SK-N-SH treated with all-trans-retinoic acid at 6 μM for 48 hours (cell line): ENCODE results near the gene CYP26A1.
"Not testable (repeated sequence)": the region's sequence is repeated elsewhere in the genome, so short reads cannot be mapped to it uniquely, and the experiment has no call there.

ENCODE experiments used
- ATAC-seq: fragments of 200-7000 bp; cut with Tn5 transposase; 3 replicates; pipeline ENCODE4 v1.9.1; 2020; ENCODE audit warnings: mild to moderate bottlenecking, moderate library complexity
- ARNTL ChIP-seq: fragments of 450-650 bp; formaldehyde crosslinking; IDR thresholded peaks from 2 replicates; pipeline ENCODE4 v1.5.0; 2020; ENCODE audit warnings: low read depth, mild to moderate bottlenecking, moderate library complexity, borderline replicate concordance
- BACH2 ChIP-seq: fragments of 250-450 bp; sonication (Bioruptor Pico); IDR thresholded peaks from 2 replicates; pipeline ENCODE4 v1.9.0; 2021; ENCODE audit warnings: mild to moderate bottlenecking, borderline replicate concordance
- CREB5 ChIP-seq: fragments of 250-450 bp; sonication (Bioruptor Pico); IDR thresholded peaks from 2 replicates; pipeline ENCODE4 v1.5.1; 2020; ENCODE audit warnings: low read depth, mild to moderate bottlenecking, moderate library complexity
- CSDC2 ChIP-seq: fragments of 250-450 bp; sonication (Bioruptor Pico); IDR thresholded peaks from 2 replicates; pipeline ENCODE4 v1.5.0; 2020; ENCODE audit warnings: mild to moderate bottlenecking, moderate library complexity
- CSRNP3 ChIP-seq: fragments of 250-450 bp; sonication (Bioruptor Pico); IDR thresholded peaks from 2 replicates; pipeline ENCODE4 v1.5.1; 2021; ENCODE audit warnings: mild to moderate bottlenecking, moderate library complexity
- ESRRG ChIP-seq: fragments of 250-450 bp; sonication (Bioruptor Pico); IDR thresholded peaks from 2 replicates; pipeline ENCODE4 v1.6.1; 2021; ENCODE audit warnings: mild to moderate bottlenecking
- GLIS3 ChIP-seq: fragments of 250-450 bp; sonication (Bioruptor Pico); IDR thresholded peaks from 2 replicates; pipeline ENCODE4 v1.5.0; 2020; ENCODE audit warnings: mild to moderate bottlenecking, moderate library complexity
- ISL1 ChIP-seq: fragments of 250-450 bp; sonication (Bioruptor Pico); IDR thresholded peaks from 2 replicates; pipeline ENCODE4 v2.1.2; 2022; ENCODE audit warnings: mild to moderate bottlenecking, moderate library complexity
- OSR1 ChIP-seq: fragments of 250-450 bp; sonication (Bioruptor Pico); IDR thresholded peaks from 2 replicates; pipeline ENCODE4 v1.8.0; 2022; ENCODE audit warnings: moderate library complexity, mild to moderate bottlenecking, inconsistent platforms
- POU6F1 ChIP-seq: fragments of 250-450 bp; sonication (Bioruptor Pico); IDR thresholded peaks from 2 replicates; pipeline ENCODE4 v1.8.0; 2021; ENCODE audit warnings: low read depth, mild to moderate bottlenecking, moderate library complexity, borderline replicate concordance
- PPARA ChIP-seq: fragments of 250-450 bp; sonication (Bioruptor Pico); IDR thresholded peaks from 2 replicates; pipeline ENCODE4 v1.5.0; 2020; ENCODE audit warnings: mild to moderate bottlenecking, borderline replicate concordance
- RARB ChIP-seq: fragments of 250-450 bp; sonication (Bioruptor Pico); IDR thresholded peaks from 2 replicates; pipeline ENCODE4 v1.8.0; 2021; ENCODE audit warnings: mild to moderate bottlenecking, moderate library complexity
- SNAI2 ChIP-seq: fragments of 250-450 bp; sonication (Bioruptor Pico); IDR thresholded peaks from 2 replicates; pipeline ENCODE4 v1.5.0; 2020; ENCODE audit warnings: mild to moderate bottlenecking, moderate library complexity
- TCF4 ChIP-seq: fragments of 250-450 bp; sonication (Bioruptor Pico); IDR thresholded peaks from 2 replicates; pipeline ENCODE4 v1.8.0; 2021; ENCODE audit warnings: mild to moderate bottlenecking, moderate library complexity, borderline replicate concordance
- TOX ChIP-seq: fragments of 250-450 bp; sonication (Bioruptor Pico); IDR thresholded peaks from 2 replicates; pipeline ENCODE4 v1.8.0; 2021; ENCODE audit warnings: mild to moderate bottlenecking, moderate library complexity, borderline replicate concordance
- TSHZ2 ChIP-seq: fragments of 250-450 bp; sonication (Bioruptor Pico); IDR thresholded peaks from 2 replicates; pipeline ENCODE4 v1.5.0; 2020; ENCODE audit warnings: mild to moderate bottlenecking, moderate library complexity
- ZFP3 ChIP-seq: fragments of 250-450 bp; sonication (Bioruptor Pico); IDR thresholded peaks from 2 replicates; pipeline ENCODE4 v1.5.0; 2020; ENCODE audit warnings: mild to moderate bottlenecking, moderate library complexity
- ZFP30 ChIP-seq: fragments of 450-650 bp; formaldehyde crosslinking; IDR thresholded peaks from 2 replicates; pipeline ENCODE4 v1.5.0; 2022; ENCODE audit warnings: mild to moderate bottlenecking, moderate library complexity
- ZNF565 ChIP-seq: fragments of 450-650 bp; formaldehyde crosslinking; conservative IDR thresholded peaks from 2 replicates; pipeline ENCODE4 v1.5.0; 2020; ENCODE audit warnings: low read depth, mild to moderate bottlenecking, moderate library complexity
- ZNF70 ChIP-seq: fragments of 450-650 bp; formaldehyde crosslinking; IDR thresholded peaks from 2 replicates; pipeline ENCODE4 v1.5.0; 2020; ENCODE audit warnings: mild to moderate bottlenecking, moderate library complexity
- ZNF8 ChIP-seq: fragments of 450-650 bp; formaldehyde crosslinking; IDR thresholded peaks from 2 replicates; pipeline ENCODE4 v1.5.0; 2020; ENCODE audit warnings: mild to moderate bottlenecking, moderate library complexity
- TF ChIP-seq, protein P1 (sequence below): fragments of 250-450 bp; sonication (Bioruptor Pico); IDR thresholded peaks from 2 replicates; pipeline ENCODE4 v1.8.0; 2020; ENCODE audit warnings: mild to moderate bottlenecking, moderate library complexity, borderline replicate concordance

Gene CYP26A1

DNA sequence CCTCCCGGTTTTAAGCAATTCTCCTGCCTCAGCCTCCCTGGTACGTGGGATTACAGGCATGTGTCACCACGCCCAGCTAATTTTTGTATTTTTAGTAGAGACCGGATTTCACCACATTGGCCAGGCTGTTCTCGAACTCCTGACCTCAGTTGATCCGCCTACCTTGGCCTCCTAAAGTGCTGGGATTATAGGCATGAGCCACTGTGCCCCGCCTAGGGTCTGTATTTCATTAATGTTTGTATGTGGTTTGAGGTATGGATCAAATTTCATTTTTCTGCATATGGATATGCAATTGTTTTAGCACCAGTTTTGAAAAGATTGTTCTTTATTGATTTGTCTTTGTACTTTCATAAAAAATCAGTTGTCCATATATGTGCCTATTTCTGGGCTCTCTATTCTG lies 26.0 kb downstream of the CYP26A1 start:
- no peak for TF ChIP-seq ZNF70 (CRISPR knock-in tag)
- TF ChIP-seq RARB (CRISPR knock-in tag): no peak
- TF ChIP-seq BACH2: no peak
- TF ChIP-seq ZFP30: no peak
- no peak for TF ChIP-seq TOX (CRISPR knock-in tag)
- no peak for TF ChIP-seq ARNTL (CRISPR knock-in tag)
- no peak for TF ChIP-seq CSDC2 (CRISPR knock-in tag)
- TF ChIP-seq ZFP3 (CRISPR knock-in tag): no peak
- no peak for TF ChIP-seq CREB5 (CRISPR knock-in tag)
- TF ChIP-seq ZNF565 (CRISPR knock-in tag): no peak
- TF ChIP-seq, protein P1, sequence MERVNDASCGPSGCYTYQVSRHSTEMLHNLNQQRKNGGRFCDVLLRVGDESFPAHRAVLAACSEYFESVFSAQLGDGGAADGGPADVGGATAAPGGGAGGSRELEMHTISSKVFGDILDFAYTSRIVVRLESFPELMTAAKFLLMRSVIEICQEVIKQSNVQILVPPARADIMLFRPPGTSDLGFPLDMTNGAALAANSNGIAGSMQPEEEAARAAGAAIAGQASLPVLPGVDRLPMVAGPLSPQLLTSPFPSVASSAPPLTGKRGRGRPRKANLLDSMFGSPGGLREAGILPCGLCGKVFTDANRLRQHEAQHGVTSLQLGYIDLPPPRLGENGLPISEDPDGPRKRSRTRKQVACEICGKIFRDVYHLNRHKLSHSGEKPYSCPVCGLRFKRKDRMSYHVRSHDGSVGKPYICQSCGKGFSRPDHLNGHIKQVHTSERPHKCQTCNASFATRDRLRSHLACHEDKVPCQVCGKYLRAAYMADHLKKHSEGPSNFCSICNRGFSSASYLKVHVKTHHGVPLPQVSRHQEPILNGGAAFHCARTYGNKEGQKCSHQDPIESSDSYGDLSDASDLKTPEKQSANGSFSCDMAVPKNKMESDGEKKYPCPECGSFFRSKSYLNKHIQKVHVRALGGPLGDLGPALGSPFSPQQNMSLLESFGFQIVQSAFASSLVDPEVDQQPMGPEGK (CRISPR knock-in tag): no peak
- TF ChIP-seq ZNF8 (CRISPR knock-in tag): no peak
- TF ChIP-seq ESRRG (CRISPR knock-in tag): no peak
- TF ChIP-seq OSR1 (CRISPR knock-in tag): no peak
- TF ChIP-seq TSHZ2: no peak
- TF ChIP-seq TCF4 (CRISPR knock-in tag): no peak
- TF ChIP-seq POU6F1: no peak
- no peak for TF ChIP-seq SNAI2
- no peak for ATAC-seq

- ATAC-seq: not testable (repeated sequence)
Observed at GRCh38 chr10:93101148-93101547, 27.5 kb downstream of the CYP26A1 start.

DNA sequence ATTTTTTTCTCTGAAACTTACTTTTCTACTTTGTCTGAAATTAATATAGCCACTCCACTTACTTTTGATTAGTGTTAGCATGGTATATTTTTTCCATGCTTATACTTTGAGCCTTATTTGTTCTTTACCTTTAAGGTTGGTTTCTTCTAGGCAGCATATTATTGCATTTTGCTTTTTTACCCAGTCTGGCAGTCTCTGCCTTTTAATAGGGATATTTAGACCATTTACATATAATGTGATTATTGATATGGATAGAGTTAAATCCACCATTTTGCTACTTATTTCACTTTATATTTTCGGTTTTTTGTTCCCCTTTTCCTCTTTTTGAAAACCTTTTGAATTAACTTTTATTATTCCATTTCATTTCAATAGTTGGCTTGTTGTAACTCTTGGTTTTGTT lies 30.3 kb downstream of the CYP26A1 start:
- ATAC-seq: no peak
- TF ChIP-seq TCF4 (CRISPR knock-in tag) (no peak), ARNTL (CRISPR knock-in tag) (no peak), CSRNP3 (CRISPR knock-in tag) (no peak), GLIS3 (CRISPR knock-in tag) (no peak), ESRRG (CRISPR knock-in tag) (no peak), ZFP3 (CRISPR knock-in tag) (no peak), ZFP30 (no peak), ZNF70 (CRISPR knock-in tag) (no peak), TOX (CRISPR knock-in tag) (no peak), TSHZ2 (no peak), ISL1 (no peak), ZNF8 (CRISPR knock-in tag) (no peak), POU6F1 (no peak), PPARA (no peak), RARB (CRISPR knock-in tag) (no peak)
- TF ChIP-seq, protein P1 (CRISPR knock-in tag): no peak
